Activated CD4-positive, CD25-positive, alpha-beta regulatory T cell treated with anti-CD3 and anti-CD28 coated beads, Interleukin-2, amount 50 U/mL, for 24 hours (primary cell): ENCODE measurements around the gene TMC1.

Experiments used
- ATAC-seq, 2 donors: fragments of 150-1000 bp; cut with Tn5 transposase; one replicate each; pipeline ENCODE4 v1.10.0; 2021; ENCODE audit warnings: mild to moderate bottlenecking in 1 of 2, moderate library complexity in 1 of 2

Gene TMC1

DNA sequence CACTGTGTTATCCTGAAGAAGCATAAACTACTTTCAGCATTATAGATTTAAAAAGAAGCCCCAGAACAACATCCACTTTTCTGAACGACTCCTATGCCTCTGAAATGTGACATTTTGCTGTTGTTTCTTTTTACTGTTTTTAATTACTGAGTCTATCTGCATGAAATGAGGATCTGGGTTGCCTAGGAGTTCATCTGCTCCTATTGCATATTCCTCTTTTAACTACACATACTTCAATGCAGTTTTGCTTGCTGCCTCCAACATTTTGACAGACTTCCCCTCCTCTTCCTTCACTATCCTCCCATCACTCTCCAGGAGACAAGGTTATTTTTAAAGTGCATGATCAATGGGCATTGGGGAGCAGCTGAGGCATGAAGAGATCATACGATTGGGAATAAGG, 164.5 kb downstream of the TMC1 start:
- ATAC-seq: no peak

DNA sequence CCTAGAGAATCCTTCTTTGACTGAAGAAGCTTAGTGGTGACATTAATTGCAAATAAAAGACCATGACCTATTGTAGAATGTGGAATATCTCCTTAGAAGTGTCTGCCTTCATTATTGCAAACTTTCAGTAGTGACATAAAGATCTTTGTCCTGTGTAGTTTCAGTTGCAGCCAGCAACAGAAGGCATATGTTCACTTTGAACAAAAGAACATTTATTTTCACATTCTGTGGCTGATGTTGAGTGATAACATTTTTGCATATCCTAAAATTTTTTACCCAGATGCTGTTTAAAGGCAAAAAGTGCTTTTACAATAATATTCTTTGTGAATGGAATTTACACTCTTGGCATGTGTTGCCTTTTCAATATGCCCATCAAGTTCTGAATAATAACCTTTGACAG, 165.9 kb downstream of the TMC1 start:
- no peak for ATAC-seq

GRCh38 chr9:72691671-72692070, 170.3 kb downstream of the TMC1 start:
- ATAC-seq: no peak

- no peak for ATAC-seq
Observed at GRCh38 chr9:72695365-72695764, 174.0 kb downstream of the TMC1 start.

DNA sequence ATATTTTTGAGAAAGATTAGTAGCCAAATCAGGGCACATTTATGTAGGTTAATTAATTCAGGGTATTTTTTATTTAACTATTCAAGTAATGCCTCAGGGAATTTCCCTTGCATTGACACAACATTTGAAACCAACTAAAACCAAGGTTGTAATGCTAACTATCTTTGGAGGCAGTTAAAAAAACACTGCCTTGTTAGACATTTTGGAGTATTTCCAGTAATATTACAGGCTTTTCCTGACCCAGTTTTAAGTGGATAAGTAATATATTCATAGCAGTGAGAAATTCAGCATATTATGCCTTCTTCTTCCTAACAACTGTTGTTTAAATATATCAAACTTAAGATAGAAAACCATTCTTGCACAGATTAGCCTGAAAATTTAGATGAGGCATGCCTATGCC, 175.1 kb downstream of the TMC1 start:
- ATAC-seq: no peak

DNA sequence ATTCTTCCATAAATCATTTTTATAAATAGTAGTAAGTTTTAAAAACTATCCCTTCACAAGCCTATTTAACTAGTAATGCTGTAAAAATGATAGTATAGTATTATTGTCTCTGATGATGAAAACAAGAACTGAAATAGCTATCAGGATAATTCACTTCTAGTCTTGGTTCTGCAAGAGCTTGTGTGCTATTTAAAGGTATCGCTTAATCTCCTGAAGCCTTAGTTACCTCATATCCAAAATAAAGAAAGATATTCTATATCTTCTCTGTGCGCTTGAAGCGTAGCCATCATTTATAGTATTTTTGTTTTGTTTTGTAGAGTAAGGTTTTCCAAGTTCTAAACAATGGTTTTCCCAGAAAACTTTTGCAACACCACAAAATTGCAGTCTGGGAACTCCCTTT, 180.1 kb downstream of the TMC1 start:
- no peak for ATAC-seq

GRCh38 chr9:72703574-72703973, 182.2 kb downstream of the TMC1 start:
- no peak for ATAC-seq

- no peak for ATAC-seq
Observed at GRCh38 chr9:72704688-72705375, 183.4 kb downstream of the TMC1 start.

DNA sequence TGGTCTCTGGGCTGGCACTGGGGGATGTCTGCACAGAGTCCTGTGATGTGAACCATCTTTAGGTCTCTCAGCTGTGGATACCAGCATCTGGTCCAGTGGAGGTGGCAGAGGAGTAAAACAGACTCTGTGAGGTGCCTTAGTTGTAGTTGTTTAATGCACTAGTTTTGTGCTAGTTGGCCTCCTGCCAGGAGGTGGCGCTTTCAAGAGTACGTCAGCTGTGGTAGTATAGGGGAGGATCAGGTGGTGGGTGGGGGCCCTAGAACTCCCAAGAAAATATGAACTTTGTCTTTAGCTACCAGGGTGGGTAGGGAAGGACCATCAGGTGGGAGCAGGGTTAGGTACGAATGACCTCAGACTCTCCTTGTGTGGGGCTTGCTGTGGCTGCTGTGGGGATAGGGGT, 197.1 kb downstream of the TMC1 start:
- no peak for ATAC-seq

DNA sequence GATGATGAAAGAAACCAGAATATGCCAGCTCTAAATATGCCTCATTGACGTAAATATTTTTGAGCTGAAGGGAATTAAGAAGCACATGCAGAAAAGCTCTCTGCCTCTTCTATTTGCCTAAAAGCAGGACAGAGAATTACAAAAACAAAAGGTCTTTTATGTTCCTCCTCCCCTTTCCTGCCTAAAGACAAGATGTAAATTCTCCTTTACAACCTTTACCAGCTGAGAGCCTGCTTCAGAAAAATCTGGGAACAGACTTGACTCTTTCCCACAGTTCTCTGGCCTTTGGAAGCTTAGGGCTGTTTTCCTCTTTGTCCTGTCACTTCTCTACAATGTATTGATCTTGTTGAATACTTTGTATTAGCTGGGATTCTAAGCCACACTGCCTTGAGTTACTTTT, 199.7 kb downstream of the TMC1 start:
- no peak for ATAC-seq

- ATAC-seq: no peak
Observed at GRCh38 chr9:72726947-72727346, 205.5 kb downstream of the TMC1 start.

DNA sequence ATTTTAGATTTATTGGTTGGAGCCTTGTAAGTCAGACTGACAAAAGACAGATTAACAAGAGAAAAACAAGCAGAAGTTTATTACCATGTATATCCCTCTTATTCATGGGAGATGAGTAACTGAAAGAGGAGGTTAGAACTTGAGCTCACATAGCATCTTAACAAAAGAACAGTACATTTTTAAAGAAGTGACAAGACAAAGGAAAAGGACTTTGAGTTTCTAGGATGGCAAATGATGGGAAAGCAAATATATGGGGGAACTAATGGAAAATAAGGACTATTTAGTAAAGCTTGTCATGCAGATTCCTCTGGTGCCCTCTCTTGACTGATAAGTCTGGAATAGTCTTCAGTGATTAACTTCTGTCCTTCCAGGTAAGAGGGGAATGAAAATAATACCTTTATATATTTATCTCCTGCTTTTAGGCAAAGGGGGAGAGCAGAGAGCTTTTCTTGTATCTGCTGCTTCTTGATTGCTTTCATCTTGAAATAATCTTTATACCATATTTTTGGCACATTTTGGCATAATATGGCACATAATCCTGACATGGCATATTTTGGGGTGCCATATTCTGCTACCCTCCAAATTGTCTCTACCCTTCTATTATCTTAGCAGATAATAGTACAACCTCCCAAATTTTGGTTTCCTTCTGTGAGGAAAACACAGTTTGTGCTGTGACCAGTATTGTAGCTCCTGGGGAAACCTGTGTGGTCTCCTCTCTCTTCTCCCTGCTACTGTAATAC, 206.8 kb downstream of the TMC1 start:
- no peak for ATAC-seq

DNA sequence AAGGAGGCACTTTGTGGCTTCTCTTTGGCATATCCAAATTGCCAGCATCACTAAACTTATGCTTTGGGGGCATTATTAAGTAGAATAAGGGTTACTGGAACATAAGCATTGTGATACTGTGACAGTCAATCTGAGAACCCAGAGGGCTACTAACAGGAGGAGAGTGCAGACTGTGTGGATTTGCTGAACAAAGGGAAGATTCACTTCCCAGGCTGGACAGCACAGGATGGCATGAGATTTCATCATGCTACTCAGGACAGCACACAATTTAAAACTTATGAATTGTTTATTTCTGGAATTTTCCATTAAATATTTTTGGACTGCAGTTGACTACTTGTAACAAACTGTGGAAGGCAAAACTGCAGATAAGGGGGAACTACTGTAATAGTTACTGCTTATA, 212.5 kb downstream of the TMC1 start:
- no peak for ATAC-seq

GRCh38 chr9:72734631-72735030, 213.2 kb downstream of the TMC1 start:
- ATAC-seq: no peak

DNA sequence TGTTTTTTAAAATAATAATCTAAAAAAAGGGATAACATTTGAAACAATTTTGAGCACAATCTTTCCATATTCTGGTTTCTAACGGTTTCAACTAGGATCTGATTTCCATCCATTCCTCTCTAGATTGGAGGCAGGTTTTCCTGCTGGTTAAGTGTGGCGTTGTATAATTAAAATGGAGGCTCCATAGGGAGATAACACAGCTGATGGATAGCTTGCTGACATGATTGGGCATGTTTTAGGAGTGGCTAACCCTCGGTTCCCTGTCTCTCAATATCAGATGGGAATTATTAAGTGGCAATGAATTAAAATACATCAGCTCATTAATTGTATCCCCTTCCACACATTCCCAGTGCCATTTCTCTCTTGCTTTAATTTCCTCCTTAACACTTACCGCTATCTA, 222.4 kb downstream of the TMC1 start:
- ATAC-seq: no peak

DNA sequence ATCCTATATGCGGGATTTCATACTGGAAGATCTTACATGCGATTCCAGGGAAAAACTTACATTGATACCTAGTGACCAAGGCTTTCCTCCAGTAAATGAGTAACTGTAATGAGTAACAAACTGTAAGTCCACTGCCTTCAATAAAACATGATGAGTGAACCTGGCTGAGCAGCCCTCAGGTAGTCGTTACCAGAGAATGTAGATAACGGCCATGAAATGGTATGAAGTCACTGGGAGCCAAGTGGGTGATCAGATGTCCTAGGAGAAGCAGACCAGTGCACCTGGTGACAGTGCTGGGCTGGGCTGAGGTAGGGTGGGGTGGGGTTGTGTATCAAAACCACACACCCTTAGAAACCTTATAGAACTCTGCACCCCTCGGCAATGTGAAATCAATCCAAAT, 227.9 kb downstream of the TMC1 start:
- no peak for ATAC-seq

DNA sequence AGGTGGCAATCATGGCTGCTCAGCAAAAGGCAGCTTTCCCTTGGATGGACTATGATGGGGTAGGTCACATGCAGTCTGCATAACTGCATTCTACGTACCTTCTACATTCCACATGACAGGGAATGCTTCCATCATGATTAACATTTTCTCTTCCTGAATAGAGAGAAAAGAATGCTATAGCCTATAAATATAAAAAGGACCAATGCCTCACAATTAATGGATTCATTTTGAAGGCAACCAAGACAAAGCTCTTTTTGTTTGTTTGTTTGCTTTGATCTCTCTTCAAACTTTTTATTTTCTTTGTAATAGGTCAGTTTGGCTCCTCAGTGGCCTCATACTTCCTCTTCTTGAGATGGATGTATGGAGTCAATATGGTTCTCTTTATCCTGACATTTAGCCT, 230.1 kb downstream of the TMC1 start:
- ATAC-seq: no peak

GRCh38 chr9:72753266-72753893, 232.0 kb downstream of the TMC1 start:
- ATAC-seq: no peak

GRCh38 chr9:72755836-72756235, 234.4 kb downstream of the TMC1 start:
- no peak for ATAC-seq

GRCh38 chr9:72758944-72759343, 237.5 kb downstream of the TMC1 start:
- ATAC-seq: no peak

DNA sequence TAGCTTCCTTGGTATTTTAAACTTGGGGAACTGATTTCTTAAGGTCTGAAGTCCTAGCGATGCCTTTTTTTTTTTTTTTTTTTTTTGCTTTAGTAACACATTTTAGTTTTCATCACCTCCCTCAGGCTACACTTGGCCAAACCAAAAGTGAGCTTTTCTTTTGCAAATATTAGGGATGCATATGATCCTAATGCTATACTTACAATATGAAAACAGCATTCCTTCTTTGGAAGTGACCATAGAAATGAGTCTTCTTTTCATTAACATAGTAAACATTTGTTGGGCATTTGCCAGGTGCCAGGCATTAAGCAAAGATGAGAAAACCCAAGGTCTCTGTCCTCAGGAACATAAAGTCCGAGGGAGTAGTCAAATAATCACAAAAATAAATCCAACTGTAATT, 241.6 kb downstream of the TMC1 start:
- ATAC-seq: no peak

- ATAC-seq: no peak
Observed at GRCh38 chr9:72769546-72769945, 248.1 kb downstream of the TMC1 start.

DNA sequence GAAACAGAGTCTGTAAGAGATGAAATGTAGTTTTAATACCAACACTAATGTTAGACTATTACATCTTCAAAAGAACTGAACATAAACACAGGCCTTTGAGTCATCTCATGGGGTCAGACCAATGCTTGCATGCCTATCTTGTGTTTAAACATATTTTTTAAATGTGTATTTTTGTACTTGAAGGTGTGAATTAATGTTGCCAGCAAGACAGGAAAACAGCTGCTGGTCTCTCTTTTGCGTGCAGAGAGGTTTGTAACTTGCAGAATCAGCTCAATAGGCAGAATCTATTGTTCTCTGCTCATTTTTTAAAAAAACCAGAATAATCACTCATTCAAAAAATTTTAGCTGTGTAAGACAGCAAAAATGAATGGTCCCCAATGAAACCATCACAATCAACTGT, 251.3 kb downstream of the TMC1 start:
- no peak for ATAC-seq

DNA sequence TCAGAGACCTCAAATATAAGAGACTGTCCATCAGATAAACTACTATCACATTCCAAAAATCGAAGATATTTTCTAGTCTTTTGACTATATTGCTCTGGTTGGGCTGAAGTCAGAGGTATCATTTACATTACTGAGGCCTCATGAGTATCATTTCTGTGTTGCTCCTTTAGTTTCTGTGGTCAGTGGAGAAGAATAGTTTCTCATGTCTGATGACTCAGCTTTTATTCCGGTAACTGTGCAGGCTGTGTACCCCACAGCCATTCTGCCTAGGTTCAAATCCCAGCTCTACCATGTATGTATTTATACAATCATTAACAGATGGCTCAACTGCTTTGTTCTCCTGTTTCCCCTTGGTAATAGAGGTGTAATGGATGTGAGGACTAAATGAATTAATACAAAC, 252.2 kb downstream of the TMC1 start:
- no peak for ATAC-seq
